Measurements from ENCODE around the gene ZKSCAN3. TPM values are rescaled to one million over a fixed set of nuclear protein-coding genes. Genes with fewer than 3 reads are reported as not detected.
A peak's percentile ranks its signal among the peaks of the same experiment; 100 is the strongest.
"Not testable (repeated sequence)": the region's sequence is repeated elsewhere in the genome, so short reads cannot be mapped to it uniquely, and the experiment has no call there.

The ZKSCAN3 gene
- total RNA-seq, 2 donors from 2014 or later, result 3.0 to 4.8 TPM

DNA sequence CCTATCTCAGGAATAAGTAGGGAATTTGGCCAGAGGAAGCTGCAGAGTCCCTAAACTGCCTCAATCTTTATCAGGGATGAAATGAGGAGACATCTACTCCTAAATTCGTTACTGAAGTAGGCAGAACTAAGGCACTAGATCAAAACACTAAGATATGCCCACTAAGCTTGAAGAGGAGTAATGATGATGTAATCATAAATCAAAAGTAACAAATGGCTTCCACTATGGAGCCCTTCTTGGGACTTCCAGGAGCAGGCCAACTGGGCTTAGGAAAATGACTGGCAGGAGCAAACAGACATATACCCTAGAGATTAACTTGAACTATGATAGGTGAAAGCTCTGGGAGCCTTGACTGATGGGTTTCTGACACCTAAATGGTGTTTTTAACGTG lies 34.4 kb downstream of the ZKSCAN3 start:
- Mint-ChIP-seq H3K36me3 (peaks cover 44 to 59% of the 10 kb centered on the region in 2 donors), H3K9me3 (no peaks in the 10 kb centered on the region), H3K27ac (peak overlapping the region in 1 of 2 donors; percentile 69)
- DNase-seq (ENCODE audit: low spot score in 2 of 2) (no peak), ATAC-seq (no peak)

DNA sequence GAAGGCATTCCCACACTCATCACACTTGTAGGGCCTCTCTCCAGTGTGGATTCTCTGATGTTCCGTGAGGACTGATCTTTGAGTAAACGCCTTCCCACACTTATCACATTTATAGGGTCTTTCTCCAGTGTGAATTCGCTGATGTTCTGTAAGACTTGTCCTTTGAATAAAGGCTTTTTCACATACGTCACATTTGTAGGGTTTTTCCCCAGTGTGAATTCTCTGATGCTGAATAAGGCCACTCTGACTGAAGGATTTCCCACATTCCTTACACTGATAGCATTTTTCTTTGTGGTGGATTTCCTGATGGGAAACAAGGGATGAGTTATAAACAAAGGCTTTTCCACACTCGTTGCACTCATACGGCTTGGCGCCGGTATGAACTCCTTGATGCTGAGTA lies 40.9 kb downstream of the ZKSCAN3 start:
- ATAC-seq (no peak), DNase-seq (ENCODE audit: low spot score in 2 of 2) (no peak)
- Mint-ChIP-seq H3K9me3 (no peaks in the 10 kb centered on the region), H3K27ac (no peak overlapping the region), H3K36me3 (peaks cover 44 to 45% of the 10 kb centered on the region in 2 donors)

DNA sequence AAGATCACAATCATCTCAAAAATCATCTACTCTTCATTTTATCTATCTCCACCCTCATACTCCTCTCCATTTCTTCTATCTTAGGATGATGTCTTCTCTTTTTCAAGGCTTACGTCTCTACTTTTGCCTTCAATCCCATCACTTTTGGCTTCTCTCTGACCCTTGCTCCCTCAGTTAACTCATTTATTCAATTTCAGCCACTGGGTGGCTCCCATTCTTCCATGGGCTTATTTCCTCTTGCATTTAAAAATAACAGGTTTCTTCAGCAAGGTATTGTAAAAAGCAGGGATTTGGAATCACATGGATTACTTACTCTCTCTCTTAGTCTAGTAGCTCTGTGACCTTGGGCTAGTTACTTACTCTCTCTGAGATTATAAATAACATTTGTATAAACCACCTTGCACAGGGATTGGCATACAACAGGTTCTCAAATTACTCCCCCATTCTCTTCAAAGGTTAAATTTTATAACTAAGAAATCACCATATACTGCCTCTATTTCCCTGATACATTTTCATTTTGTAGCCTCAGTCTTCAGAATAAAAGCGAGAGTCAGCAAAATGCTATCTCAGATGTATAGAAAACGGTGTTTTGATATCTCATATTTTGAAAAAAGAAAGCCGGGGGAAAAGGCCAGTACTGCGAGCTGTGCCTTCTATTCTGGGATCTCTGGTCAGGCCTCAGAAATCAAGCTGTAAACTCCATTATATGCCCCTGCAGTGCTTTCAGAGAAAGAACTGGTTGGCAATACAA lies 44.3 kb downstream of the ZKSCAN3 start:
- no peaks in the 10 kb centered on the region for H3K9me3 Mint-ChIP-seq
- no peak overlapping the region for H3K27ac Mint-ChIP-seq
- ATAC-seq (no peak), DNase-seq (ENCODE audit: low spot score in 2 of 2) (no peak)
- H3K36me3 Mint-ChIP-seq, result peaks cover 56 to 58% of the 10 kb centered on the region in 2 donors

DNA sequence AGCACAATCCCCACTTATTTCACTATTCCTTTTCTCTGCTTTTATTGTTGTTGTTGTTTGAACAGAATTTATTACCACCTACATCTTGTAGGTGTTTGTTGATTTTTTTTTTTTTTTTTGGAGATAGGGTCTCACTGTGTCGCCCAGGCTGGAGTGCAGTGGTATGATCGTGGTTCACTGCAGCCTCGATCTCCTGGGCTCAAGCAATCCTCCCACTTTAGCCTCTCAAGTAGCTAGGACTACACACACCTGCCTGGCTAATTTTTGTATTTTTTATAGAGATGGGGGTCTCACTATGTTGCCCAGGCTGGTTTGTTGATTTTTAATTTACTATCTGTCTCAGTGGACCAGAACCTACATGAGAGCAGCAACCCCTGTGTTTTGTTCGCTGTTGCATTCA lies 46.2 kb downstream of the ZKSCAN3 start:
- Mint-ChIP-seq H3K9me3 (no peaks in the 10 kb centered on the region), H3K36me3 (peaks cover 47 to 49% of the 10 kb centered on the region in 2 donors), H3K27ac (no peak overlapping the region)
- ATAC-seq (no peak), DNase-seq (ENCODE audit: low spot score in 2 of 2) (no peak)

DNA sequence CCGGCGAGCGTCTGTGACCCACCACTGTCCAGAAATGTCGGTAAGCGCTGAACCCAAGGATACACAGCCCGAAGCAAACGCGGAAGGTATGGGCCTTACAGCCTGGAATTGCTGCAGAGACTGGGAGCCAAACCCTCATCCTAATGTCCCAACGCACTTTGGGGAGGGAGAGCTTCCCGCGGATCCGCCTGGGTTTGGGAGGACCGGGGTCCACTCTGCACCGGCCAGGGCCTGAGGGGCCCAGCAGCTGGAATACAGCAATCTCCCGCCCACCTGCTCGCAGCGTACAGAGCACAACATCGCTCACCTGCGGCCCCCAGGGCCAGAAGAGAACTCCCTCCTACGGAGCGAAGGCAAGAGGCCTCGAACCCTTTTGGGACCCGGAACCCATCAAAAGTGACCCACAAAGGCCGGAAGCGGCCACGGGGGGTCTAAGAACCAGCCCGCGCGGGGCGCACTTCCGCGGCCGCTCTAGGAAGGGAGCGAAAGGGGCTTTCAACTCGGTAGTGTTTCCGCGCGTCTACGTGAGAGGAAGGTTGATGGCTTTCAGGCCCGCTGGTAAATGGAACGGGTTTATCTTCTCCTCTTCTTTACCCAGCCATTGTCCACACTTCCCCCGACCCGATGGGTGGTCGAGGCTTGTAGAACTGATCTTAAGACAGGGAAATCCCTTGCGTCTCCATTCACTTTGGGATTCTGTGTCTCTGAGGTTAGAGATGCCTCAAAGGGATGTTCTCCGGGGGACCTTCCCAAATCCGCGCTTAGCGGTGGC lies 49.8 kb downstream of the ZKSCAN3 start, which contains the start of gene ZSCAN12:
Gene ZSCAN12 (minus strand): TSS at position 398 of the 772 bp plus-strand sequence. CDS start 1,342 bp downstream, outside the sequence.
- H3K9me3 Mint-ChIP-seq, result peaks cover 0 to 4% of the 10 kb centered on the region in 2 donors
- H3K36me3 Mint-ChIP-seq, result peaks cover 29 to 35% of the 10 kb centered on the region in 2 donors
- DNase-seq (ENCODE audit: low spot score in 2 of 2) (peak; percentile 76 to 87), ATAC-seq (peak; percentile 79 to 93)
- peak within 1 kb of the TSS; percentile 93 for H3K27ac Mint-ChIP-seq

DNA sequence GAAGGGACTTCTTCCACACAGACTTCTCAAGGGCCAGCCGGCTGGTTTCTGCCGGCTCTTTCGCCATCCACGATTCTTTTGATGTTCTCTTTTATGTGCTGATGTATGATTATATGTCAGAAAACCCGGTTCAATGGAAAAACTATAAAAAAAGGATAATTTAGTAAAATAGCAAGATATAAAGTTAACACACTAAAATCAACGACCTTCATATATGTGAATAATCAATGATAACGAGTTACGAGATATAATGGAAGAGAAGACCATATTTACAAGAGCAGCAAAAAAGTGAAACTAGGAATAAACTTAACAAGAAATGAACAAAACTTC lies 50.3 kb downstream of the ZKSCAN3 start:
- ATAC-seq, result no peak
- H3K36me3 Mint-ChIP-seq, result peaks cover 29 to 31% of the 10 kb centered on the region in 2 donors
- peaks cover 0 to 4% of the 10 kb centered on the region in 2 donors for H3K9me3 Mint-ChIP-seq

DNA sequence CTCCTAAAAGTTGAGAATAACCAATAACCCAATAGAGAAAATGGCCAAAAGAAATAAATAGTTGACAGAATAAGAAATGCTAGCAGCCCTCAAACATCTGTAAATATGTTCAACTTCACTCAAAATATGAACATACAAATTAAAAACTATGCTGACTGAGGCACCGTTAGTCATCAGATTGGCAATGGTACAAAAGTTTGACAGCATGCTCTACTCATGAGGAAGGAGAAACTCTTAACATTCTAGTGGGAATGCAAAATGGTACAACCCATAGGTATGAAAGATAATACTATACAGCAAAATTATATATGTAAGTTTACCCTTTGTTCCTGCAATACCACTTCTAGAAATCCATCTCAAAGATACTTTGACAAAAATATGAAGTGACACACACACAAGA lies 51.4 kb downstream of the ZKSCAN3 start:
- no peak overlapping the region for H3K27ac Mint-ChIP-seq
- ATAC-seq, result no peak
- H3K9me3 Mint-ChIP-seq, result peaks cover 0 to 4% of the 10 kb centered on the region in 2 donors
- no peak for DNase-seq (ENCODE audit: low spot score in 2 of 2)
- H3K36me3 Mint-ChIP-seq, result peaks cover 27 to 29% of the 10 kb centered on the region in 2 donors

More for the DNA sequence above, 50.3 kb downstream of the ZKSCAN3 start:
- H3K27ac Mint-ChIP-seq, result peak overlapping the region; percentile 93
- DNase-seq (ENCODE audit: low spot score in 2 of 2), result no peak

DNA sequence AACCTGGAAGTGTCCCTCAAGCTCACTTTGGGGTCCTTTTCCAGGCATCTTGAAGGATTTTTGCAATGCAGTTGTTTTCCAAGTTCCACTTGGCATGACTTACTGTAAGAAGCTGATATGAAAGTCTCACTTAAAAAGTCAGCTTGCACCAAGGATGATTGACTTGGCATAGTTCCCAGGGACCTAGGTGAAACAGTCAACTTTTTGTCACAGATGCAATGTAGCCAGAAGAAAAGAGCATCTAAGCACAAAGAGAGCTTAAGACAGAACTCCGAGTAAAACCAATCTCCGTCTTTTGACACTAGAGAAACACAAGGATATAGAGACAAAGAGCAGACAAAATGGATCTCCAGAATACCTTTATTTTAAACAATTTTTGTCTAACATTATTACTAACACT lies 52.5 kb downstream of the ZKSCAN3 start:
- peaks cover 19 to 20% of the 10 kb centered on the region in 2 donors for H3K36me3 Mint-ChIP-seq
- no peak for ATAC-seq
- peaks cover 0 to 4% of the 10 kb centered on the region in 2 donors for H3K9me3 Mint-ChIP-seq
- DNase-seq (ENCODE audit: low spot score in 2 of 2), result no peak
- H3K27ac Mint-ChIP-seq, result no peak overlapping the region

DNA sequence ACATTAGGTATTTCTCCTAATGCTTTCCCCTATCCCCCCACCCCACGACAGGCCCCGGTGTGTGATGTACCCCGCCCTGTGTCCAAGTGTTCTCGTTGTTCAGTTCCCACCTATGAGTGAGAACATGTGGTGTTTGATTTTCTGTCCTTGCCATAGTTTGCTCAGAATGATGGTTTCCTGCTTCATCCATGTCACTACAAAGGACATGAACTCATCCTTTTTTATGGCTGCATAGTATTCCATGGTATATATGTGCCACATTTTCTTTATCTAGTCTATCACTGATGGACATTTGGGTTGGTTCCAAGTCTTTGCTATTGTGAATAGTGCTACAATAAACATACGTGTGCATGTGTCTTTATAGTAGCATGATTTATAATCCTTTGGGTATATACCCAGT lies 54.2 kb downstream of the ZKSCAN3 start:
- H3K27ac Mint-ChIP-seq; H3K36me3 Mint-ChIP-seq; DNase-seq (ENCODE audit: low spot score in 2 of 2); H3K9me3 Mint-ChIP-seq; ATAC-seq: not testable (repeated sequence)

DNA sequence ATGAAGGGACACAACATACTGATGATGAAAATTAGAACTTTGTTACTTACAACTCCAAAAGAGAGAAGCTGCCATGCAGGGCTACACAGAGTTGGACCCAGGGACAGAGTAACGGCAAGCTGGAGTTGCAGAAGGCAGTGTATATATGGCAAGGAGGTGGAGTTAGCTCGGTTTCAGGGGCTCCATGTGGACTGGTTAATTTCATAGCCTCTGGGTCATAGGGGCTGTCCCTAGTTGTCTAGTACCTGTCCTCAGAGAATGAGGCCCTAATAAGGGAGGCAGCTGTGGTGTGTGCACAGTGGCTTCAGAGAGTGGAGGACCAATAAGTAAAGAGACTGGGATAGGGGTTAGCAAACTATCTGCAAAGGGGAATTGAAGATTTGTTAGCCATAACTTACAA lies 57.7 kb downstream of the ZKSCAN3 start:
- ATAC-seq, result peak; percentile 23 to 80
- H3K36me3 Mint-ChIP-seq, result peaks cover 0 to 7% of the 10 kb centered on the region in 2 donors
- H3K9me3 Mint-ChIP-seq, result no peaks in the 10 kb centered on the region
- no peak for DNase-seq (ENCODE audit: low spot score in 2 of 2)
- no peak overlapping the region for H3K27ac Mint-ChIP-seq

DNA sequence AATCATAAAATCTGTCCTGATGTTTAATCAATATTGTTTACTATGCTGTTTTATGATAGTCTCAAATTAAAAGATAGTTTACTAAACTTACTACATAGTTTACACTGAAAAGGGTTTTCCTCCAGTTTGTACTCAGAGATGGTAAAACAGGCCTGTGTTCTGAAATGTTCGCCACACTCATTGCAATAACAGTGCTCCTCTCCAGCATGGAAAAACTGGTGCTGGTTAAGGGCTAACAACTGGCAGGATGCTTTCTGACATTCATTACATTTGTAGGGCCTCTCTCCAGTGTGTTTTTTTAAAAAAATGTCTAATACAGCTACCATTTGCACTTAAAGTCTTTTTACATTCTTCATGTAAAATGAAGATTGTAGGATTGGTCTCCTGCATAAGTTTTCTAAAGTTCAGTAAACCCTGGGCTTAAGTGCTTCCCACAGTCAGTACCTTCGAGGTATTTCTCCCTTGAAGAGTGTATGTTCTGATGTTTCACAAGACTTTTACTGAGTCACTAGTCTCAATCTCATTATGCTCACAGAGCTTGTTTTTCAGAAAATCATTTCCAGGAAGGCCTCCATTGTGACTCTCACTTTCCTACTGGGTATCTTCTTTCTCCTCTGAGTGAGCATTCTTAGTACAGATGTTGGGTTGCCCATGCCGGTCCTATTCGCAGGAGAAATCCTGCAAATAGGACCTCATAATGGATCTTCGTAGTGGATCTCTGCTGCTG lies 58.5 kb downstream of the ZKSCAN3 start:
- ATAC-seq, result peak; percentile 88 to 97
- Mint-ChIP-seq H3K27ac (peak overlapping the region in 1 of 2 donors; percentile 14), H3K9me3 (no peaks in the 10 kb centered on the region), H3K36me3 (peaks cover 0 to 7% of the 10 kb centered on the region in 2 donors)
- no peak for DNase-seq (ENCODE audit: low spot score in 2 of 2)

DNA sequence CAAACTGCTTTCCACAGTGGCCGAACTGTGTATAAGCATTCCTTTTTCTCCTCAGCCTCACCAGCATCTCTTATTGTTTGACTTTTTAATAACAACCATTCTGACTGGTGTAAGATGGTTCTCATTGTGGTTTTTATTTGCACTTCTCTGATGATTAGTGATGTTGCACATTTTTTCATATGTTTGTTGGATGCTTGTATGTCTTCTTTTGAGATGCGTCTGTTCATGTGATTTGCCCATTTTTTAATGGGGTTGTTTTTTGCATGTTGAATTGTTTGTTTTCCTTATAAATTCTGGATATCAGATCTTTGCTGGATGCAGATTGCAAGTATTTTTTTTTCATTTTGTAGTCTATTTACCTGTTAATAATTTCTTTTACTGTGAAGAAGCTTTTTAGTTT lies 61.0 kb downstream of the ZKSCAN3 start:
- no peak for DNase-seq (ENCODE audit: low spot score in 2 of 2)
- ATAC-seq, result no peak
- Mint-ChIP-seq H3K36me3 (peaks cover 0 to 7% of the 10 kb centered on the region in 2 donors), H3K27ac (no peak overlapping the region), H3K9me3 (no peaks in the 10 kb centered on the region)

DNA sequence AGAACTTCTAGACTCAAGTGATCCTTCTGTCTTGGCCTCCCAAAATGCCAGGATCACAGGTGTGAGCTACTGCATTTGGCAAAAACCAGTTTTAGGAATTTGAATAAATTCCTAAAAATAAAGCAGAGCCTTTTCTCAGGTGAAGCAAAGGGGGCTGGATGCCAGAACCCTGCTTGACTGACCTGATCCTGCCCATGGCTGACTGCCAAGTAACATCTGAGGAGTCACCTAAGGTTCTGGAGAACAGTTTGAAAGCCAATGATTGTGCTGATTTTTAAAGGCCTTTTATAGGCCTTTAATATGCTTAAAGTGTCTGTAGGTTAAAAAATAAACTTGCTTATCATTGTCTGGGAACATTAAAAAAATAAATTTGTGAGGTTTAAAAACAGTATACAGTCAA lies 63.9 kb downstream of the ZKSCAN3 start:
- H3K9me3 Mint-ChIP-seq, result no peaks in the 10 kb centered on the region
- ATAC-seq (no peak), DNase-seq (ENCODE audit: low spot score in 2 of 2) (no peak)
- H3K36me3 Mint-ChIP-seq, result peaks cover 0 to 7% of the 10 kb centered on the region in 2 donors
- H3K27ac Mint-ChIP-seq, result no peak overlapping the region

Other genes starting within 250 kb of the ZKSCAN3 start
- 1 to 10 TPM; 3.3 to 3.5 TPM for gene ZSCAN16, start 225.3 kb upstream of the ZKSCAN3 start, total RNA-seq
- gene ZKSCAN8, start 208.1 kb upstream of the ZKSCAN3 start, total RNA-seq, result 10 to 100 TPM; 21.7 to 26.0 TPM
- gene ZSCAN9, start 124.7 kb upstream of the ZKSCAN3 start, total RNA-seq, result 1 to 10 TPM; 1.6 to 2.6 TPM
- gene ZKSCAN4, start 97.7 kb upstream of the ZKSCAN3 start, total RNA-seq, result 1 to 10 TPM; 2.4 to 5.1 TPM
- gene NKAPL, start 90.7 kb upstream of the ZKSCAN3 start, total RNA-seq, result not detected
- gene ZSCAN26, start 82.8 kb upstream of the ZKSCAN3 start, total RNA-seq, result 1 to 10 TPM; 2.1 to 3.9 TPM
- gene PGBD1, start 68.4 kb upstream of the ZKSCAN3 start, total RNA-seq, result 1 to 10 TPM in 1 of 2 donors, under 1 TPM in 1; 0.39 to 2.3 TPM
- 1 to 10 TPM in 1 of 2 donors, under 1 TPM in 1; 0.70 to 1.7 TPM for gene ZSCAN31, start 13.8 kb upstream of the ZKSCAN3 start, total RNA-seq
- 1 to 10 TPM; 4.8 to 6.0 TPM for gene ZSCAN12, start 49.8 kb downstream of the ZKSCAN3 start, total RNA-seq
- gene ZSCAN23, start 93.5 kb downstream of the ZKSCAN3 start, total RNA-seq, result 1 to 10 TPM; 1.3 to 2.4 TPM
- gene GPX6, start 165.8 kb downstream of the ZKSCAN3 start, total RNA-seq, result not detected
- not detected for gene GPX5, start 175.9 kb downstream of the ZKSCAN3 start, total RNA-seq